SU-DHL-6 (cell line): ENCODE data around the gene TMC1.

Experiments used
- H2AFZ ChIP-seq: fragments of 200-600 bp; sonication (generic); 2 replicates; pipeline ENCODE4 v1.6.1; 2014; ENCODE audit warnings: low read depth, mild to moderate bottlenecking, moderate library complexity, mixed read lengths, antibody characterized with exemption, low read length; ENCODE audit not compliant: severe bottlenecking
- H3F3A ChIP-seq: fragments of 200-600 bp; shearing (Covaris generic); 2 replicates; pipeline ENCODE4 v1.6.0; 2016; ENCODE audit warnings: antibody characterized with exemption, mild to moderate bottlenecking; ENCODE audit not compliant: insufficient read depth
- H3K27ac ChIP-seq: fragments of 200-600 bp; sonication (generic); 2 replicates; pipeline ENCODE4 v1.5.1; 2016; ENCODE audit warnings: low read depth, mild to moderate bottlenecking, low read length, moderate library complexity, mixed read lengths
- H3K27me3 ChIP-seq: fragments of 200-600 bp; sonication (generic), shearing (Covaris generic); 2 replicates; pipeline ENCODE4 v1.6.0; 2014; ENCODE audit warnings: mild to moderate bottlenecking, low read length
- H3K36me3 ChIP-seq: fragments of 200-600 bp; sonication (generic); 2 replicates; pipeline ENCODE4 v1.6.1; 2014; ENCODE audit warnings: mild to moderate bottlenecking, low read length, mixed read lengths
- H3K4me2 ChIP-seq: fragments of 300-600, 200-600 bp; shearing (Covaris generic), sonication (generic); 2 replicates; pipeline ENCODE4 v1.6.0; 2014; ENCODE audit warnings: low read length, low read depth, mild to moderate bottlenecking; ENCODE audit not compliant: poor library complexity, severe bottlenecking
- H3K4me3 ChIP-seq: fragments of 200-600 bp; sonication (generic); 2 replicates; pipeline ENCODE4 v1.5.1; 2014; ENCODE audit warnings: antibody characterized with exemption, low read length, mild to moderate bottlenecking, mixed read lengths; ENCODE audit not compliant: insufficient read depth, poor library complexity, severe bottlenecking
- H3K79me2 ChIP-seq: fragments of 200-600 bp; sonication (generic); 2 replicates; pipeline ENCODE4 v1.6.1; 2014; ENCODE audit warnings: mild to moderate bottlenecking, low read length, moderate library complexity; ENCODE audit not compliant: insufficient read depth
- H3K9ac ChIP-seq: fragments of 200-600 bp; sonication (generic); 2 replicates; pipeline ENCODE4 v1.7.0; 2014; ENCODE audit warnings: mild to moderate bottlenecking, low read length
- H3K9me2 ChIP-seq: fragments of 200-600 bp; sonication (generic); replicated peaks from 2 replicates; pipeline ENCODE4 v1.6.1; 2014; ENCODE audit warnings: low read length; ENCODE audit not compliant: insufficient read depth
- H3K9me3 ChIP-seq: fragments of 200-600 bp; sonication (generic); 2 replicates; pipeline ENCODE4 v1.6.1; 2014; ENCODE audit warnings: low read length, mixed read lengths; ENCODE audit not compliant: insufficient read depth
- H4K20me1 ChIP-seq: fragments of 200-600 bp; sonication (generic); 2 replicates; pipeline ENCODE4 v1.6.1; 2014; ENCODE audit warnings: low read depth, mild to moderate bottlenecking, antibody characterized with exemption, low read length, moderate library complexity, mixed read lengths
- CTCF ChIP-seq: fragments of 200-600 bp; sonication (generic); IDR thresholded peaks from one replicate; pipeline ENCODE4 v1.5.1; 2017; ENCODE audit warnings: antibody characterized with exemption, mild to moderate bottlenecking, low read length, moderate library complexity; ENCODE audit not compliant: insufficient read depth, poor library complexity, severe bottlenecking
- EZH2phosphoT487 ChIP-seq: fragments of 200-600 bp; sonication (generic), shearing (Covaris generic); conservative IDR thresholded peaks from 2 replicates; pipeline ENCODE4 v1.6.1; 2018; ENCODE audit warnings: mild to moderate bottlenecking, antibody characterized with exemption, low read length, moderate library complexity, mixed read lengths

TMC1 gene

GRCh38 chr9:72576087-72576486, 54.7 kb downstream of the TMC1 start:
- Histone ChIP-seq H4K20me1 (no peaks in the 10 kb centered on the region), H3K9ac (no peak overlapping the region), H3K27ac (no peak overlapping the region), H3K9me2 (no peaks in the 10 kb centered on the region), H3K27me3 (no peaks in the 10 kb centered on the region), H2AFZ (no peak overlapping the region), H3K4me3 (no peak overlapping the region), H3K4me2 (no peak overlapping the region), H3K79me2 (no peaks in the 10 kb centered on the region), H3F3A (no peaks in the 10 kb centered on the region), H3K36me3 (no peaks in the 10 kb centered on the region), H3K9me3 (no peaks in the 10 kb centered on the region)
- no peak for TF ChIP-seq CTCF
- no peak for TF ChIP-seq EZH2phosphoT487

GRCh38 chr9:72577212-72577753, 55.9 kb downstream of the TMC1 start:
- Histone ChIP-seq H3K79me2 (no peaks in the 10 kb centered on the region), H3K9me3 (no peaks in the 10 kb centered on the region), H3K27ac (no peak overlapping the region), H3K27me3 (no peaks in the 10 kb centered on the region), H3K36me3 (no peaks in the 10 kb centered on the region), H3F3A (no peaks in the 10 kb centered on the region), H3K4me3 (no peak overlapping the region), H3K9me2 (no peaks in the 10 kb centered on the region), H2AFZ (no peak overlapping the region), H4K20me1 (no peaks in the 10 kb centered on the region), H3K4me2 (no peak overlapping the region), H3K9ac (no peak overlapping the region)
- TF ChIP-seq CTCF (no peak), EZH2phosphoT487 (no peak)

- H3K27me3 ChIP-seq: no peaks in the 10 kb centered on the region
- TF ChIP-seq EZH2phosphoT487 (no peak), CTCF (no peak)
- H3K4me3 ChIP-seq: no peak overlapping the region
- H3K79me2 ChIP-seq: no peaks in the 10 kb centered on the region
- H3K9ac ChIP-seq: no peak overlapping the region
- H2AFZ ChIP-seq: no peak overlapping the region
- no peaks in the 10 kb centered on the region for H3K9me3 ChIP-seq
- no peak overlapping the region for H3K4me2 ChIP-seq
- no peaks in the 10 kb centered on the region for H3K9me2 ChIP-seq
- no peak overlapping the region for H3K27ac ChIP-seq
- no peaks in the 10 kb centered on the region for H4K20me1 ChIP-seq
- H3F3A ChIP-seq: no peaks in the 10 kb centered on the region
- no peaks in the 10 kb centered on the region for H3K36me3 ChIP-seq
Measured at GRCh38 chr9:72579190-72579589, 57.8 kb downstream of the TMC1 start.
